GM21717 (cell line): Measurements from ENCODE around the gene OR5AU1.
"Not testable (repeated sequence)": the region's sequence is repeated elsewhere in the genome, so short reads cannot be mapped to it uniquely, and the experiment has no call there.

Experiments
- ATAC-seq: cut with Tn5 transposase; IDR thresholded peaks from one replicate; pipeline ENCODE4 v1.9.1; 2021; ENCODE audit warnings: mild to moderate bottlenecking, moderate library complexity; ENCODE audit not compliant: unreplicated experiment

OR5AU1 gene

GRCh38 chr14:21182166-21182565 is 26.3 kb upstream of the OR5AU1 start:
- no peak for ATAC-seq

DNA sequence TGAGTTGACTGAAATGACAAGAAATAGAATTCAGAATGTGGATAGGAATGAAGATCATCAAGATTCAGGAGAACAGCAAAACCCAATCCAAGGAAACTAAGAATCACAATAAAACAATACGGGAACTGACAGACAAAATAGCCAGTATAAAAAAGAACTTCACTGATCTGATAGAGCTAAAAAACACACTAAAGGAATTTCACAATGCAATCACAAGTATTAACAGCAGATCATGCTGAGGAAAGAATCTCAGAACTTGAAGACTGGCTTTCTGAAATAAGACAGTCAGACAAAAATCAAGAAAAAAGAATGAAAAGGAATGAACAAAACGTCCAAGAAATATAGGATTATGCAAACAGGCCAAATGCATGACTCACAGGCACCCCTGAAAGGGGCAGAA is 15.3 kb upstream of the OR5AU1 start:
- no peak for ATAC-seq

- no peak for ATAC-seq
Measured at GRCh38 chr14:21169573-21169972, 13.7 kb upstream of the OR5AU1 start.

GRCh38 chr14:21168055-21168454 is 12.2 kb upstream of the OR5AU1 start:
- ATAC-seq = no peak

DNA sequence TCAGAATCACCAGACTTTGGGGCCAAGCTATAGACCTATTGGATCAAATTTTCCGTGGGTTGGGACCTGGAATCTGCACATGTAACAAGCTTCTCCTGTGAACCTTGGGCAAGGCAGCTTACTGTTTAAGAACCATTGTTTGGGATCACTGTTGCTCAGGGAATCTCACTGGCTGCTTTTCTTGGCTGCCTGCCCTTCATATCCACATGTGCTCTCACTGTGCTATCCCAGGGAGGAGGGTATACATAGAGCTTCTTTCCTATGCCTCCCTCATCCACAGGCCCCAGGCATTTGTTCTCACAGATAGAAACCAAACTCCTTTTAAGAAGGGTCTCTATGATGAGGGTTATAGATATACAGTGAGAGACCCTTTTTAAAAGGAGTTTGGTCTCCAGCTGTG is 9.8 kb upstream of the OR5AU1 start:
- not testable (repeated sequence) for ATAC-seq

- not testable (repeated sequence) for ATAC-seq
Measured at GRCh38 chr14:21165002-21165605, 9.2 kb upstream of the OR5AU1 start.

GRCh38 chr14:21163871-21164291 is 8.0 kb upstream of the OR5AU1 start:
- no peak for ATAC-seq

DNA sequence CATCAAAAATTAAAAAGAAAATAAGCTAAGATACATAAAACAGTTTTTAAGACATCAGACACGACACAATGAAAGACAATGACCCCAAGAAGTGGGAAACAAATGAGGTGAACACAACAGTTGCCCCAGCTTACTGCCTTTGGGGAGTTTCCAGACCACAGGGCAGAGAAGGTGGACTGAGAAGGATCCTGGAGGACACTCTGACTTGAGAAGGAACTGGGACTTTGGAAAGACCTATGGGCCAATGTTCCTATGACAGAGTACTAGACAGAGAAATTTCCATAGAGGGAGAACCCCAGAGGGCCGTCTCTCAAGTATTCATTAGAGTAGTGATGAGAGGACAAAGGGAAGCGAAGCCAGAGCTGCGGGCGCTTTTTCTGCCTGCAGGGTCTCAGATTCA is 6.2 kb upstream of the OR5AU1 start:
- no peak for ATAC-seq

- no peak for ATAC-seq
Measured at GRCh38 chr14:21160061-21160610, 4.3 kb upstream of the OR5AU1 start.

- ATAC-seq = not testable (repeated sequence)
Measured at GRCh38 chr14:21158175-21158574, 2.3 kb upstream of the OR5AU1 start.

DNA sequence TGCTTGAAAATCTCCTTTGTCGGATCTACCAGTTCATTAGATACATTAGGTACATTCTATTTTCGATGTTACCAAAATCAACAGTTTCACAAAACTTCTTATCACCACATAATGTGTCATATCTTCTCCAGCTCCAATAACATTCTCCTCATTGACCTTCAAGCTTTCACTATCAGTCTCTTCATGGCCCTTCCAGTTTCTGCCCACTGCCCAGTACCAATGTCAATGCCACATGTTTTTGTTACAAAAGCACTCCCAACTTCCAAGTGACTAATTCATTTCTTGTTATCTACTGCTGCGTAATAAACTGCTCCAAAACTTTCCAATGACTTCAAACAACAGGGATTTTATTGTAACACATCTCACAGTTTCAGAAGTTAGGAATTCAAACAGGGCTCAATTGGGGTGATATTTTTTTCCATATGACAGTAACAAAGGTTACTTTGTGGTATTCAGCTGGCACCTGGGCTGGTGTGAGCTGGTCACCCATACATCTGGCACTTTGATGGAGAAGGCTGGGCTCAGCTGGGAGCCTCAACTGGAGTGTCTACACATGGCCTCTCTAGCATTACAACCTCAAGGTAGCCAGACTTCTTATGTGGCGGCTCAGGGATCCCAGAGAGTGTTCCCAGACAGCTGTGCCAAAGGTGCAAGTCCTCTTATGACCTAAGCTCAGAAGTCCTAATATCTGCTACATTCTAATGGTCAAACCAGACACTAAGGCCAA is 6.1 kb downstream of the OR5AU1 start:
- no peak for ATAC-seq

- no peak for ATAC-seq
Measured at GRCh38 chr14:21145437-21145836, 10.4 kb downstream of the OR5AU1 start.

DNA sequence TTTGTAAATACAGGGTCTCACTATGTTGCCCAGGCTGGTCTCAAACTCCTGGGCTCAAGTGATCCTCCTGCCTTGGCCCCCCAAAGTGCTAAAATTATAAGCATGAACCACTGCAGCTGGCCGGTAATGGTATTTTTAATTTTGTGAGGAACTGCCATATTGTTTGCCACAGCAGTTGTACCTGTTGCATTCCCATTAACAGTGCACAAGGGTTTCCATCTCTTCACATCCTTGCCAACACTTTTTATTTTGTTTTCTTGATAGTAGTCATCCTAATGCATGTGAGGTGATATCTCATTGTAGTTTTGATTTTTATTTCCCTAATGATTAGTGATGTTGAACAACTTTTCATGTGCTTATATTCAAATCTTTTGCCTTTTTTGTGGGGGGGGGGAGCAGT is 13.5 kb downstream of the OR5AU1 start:
- no peak for ATAC-seq

DNA sequence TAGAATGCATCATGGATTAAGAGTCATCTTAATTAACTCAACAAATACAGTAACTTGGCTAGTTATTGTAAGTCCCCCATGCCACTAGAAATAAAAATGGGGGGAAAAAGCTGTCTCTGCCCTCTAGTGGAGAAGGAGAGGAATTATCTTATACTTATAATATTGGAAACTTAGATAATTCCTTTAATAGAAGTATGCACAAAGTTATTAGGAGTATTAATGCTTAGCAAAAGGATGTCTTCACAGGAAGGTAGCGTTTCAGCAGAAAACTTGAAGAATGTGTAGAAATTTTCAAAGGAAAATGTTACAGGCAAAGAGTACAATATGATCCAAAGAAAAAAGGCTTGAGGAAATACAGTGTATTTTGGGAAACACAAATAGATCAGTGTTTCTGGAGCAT is 19.8 kb downstream of the OR5AU1 start:
- no peak for ATAC-seq

GRCh38 chr14:21133901-21134300 is 22.0 kb downstream of the OR5AU1 start:
- ATAC-seq = no peak

- no peak for ATAC-seq
Measured at GRCh38 chr14:21123429-21123828, 32.4 kb downstream of the OR5AU1 start.

GRCh38 chr14:21121122-21121521 is 34.7 kb downstream of the OR5AU1 start:
- no peak for ATAC-seq

GRCh38 chr14:21120686-21121085 is 35.2 kb downstream of the OR5AU1 start:
- no peak for ATAC-seq

DNA sequence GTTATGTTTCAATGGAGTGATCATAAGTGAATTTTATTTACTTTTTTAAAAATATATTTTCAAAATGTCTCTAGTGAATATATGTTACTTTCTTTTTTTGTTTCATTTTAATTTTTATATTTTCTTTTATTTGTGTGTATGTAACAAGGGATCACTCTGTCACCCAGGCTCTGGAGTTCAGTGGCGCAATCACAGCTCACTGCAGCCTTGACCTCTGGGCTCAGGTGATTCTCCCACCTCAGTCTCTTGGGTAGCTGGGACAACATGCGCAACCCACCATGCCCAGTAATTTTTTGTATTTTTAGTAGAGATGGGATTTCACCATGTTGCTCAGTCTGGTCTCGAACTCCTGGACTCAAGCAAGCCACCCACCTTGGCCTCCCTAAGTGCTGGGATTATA is 36.9 kb downstream of the OR5AU1 start:
- no peak for ATAC-seq

DNA sequence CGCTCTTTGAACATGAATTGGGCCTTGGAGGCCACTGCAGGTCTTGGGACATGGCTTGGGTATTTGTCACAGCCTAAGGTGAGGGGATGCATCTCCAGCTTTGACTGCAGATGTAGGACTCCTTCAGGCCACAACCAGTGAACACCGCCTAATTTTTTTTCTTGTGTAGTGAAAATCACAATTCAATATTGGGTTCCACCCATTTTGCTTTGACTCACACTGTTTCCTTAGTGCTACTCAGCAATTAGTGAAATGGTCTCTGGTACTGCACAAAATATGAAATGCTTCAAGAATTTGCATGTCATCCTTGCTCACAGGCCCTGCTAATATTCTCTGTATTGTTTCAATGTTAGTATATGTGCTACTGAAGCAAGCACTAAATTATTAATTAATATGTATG is 42.5 kb downstream of the OR5AU1 start:
- ATAC-seq = no peak

GRCh38 chr14:21112255-21112654 is 43.6 kb downstream of the OR5AU1 start:
- ATAC-seq = no peak

GRCh38 chr14:21109377-21110138 is 46.3 kb downstream of the OR5AU1 start:
- ATAC-seq = no peak
